ENCODE data around the gene LIPH.

Gene LIPH

DNA sequence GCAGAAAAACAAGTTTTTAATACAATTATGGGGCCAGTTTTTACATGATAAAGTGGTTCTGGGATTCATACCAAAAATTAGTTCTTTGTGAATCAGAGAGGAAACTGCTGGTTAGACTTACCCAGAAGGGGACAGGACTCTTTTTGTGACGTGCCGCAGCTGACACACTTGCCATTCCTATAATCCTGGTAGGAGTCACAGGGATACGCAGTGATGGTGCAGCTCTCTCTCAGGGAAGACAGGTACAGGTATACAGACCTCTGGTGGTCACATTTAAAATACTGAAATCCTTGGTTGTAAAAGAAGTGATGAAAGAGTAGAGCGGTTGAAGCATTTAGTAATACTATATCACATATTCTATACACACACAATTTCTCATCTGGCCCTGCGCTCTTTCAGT, 33.4 kb downstream of the LIPH start:
- Histone ChIP-seq H3K4me1 (no peaks in the 10 kb centered on the region), H3K4me3 (no peak overlapping the region), H3K36me3 (no peaks in the 10 kb centered on the region), H3K27me3 (peaks cover 0 to 6% of the 10 kb centered on the region in 2 donors), H3K9me3 (no peaks in the 10 kb centered on the region), H3K27ac (no peak overlapping the region)
- intact Hi-C loops (cut with DNase I; ENCODE audit: low total_unique reads), result no loop called here
- TF ChIP-seq, protein P1, sequence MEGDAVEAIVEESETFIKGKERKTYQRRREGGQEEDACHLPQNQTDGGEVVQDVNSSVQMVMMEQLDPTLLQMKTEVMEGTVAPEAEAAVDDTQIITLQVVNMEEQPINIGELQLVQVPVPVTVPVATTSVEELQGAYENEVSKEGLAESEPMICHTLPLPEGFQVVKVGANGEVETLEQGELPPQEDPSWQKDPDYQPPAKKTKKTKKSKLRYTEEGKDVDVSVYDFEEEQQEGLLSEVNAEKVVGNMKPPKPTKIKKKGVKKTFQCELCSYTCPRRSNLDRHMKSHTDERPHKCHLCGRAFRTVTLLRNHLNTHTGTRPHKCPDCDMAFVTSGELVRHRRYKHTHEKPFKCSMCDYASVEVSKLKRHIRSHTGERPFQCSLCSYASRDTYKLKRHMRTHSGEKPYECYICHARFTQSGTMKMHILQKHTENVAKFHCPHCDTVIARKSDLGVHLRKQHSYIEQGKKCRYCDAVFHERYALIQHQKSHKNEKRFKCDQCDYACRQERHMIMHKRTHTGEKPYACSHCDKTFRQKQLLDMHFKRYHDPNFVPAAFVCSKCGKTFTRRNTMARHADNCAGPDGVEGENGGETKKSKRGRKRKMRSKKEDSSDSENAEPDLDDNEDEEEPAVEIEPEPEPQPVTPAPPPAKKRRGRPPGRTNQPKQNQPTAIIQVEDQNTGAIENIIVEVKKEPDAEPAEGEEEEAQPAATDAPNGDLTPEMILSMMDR (IDR thresholded peaks at IDR 0.05), result no peak
- DNase-seq, result no peak

DNA sequence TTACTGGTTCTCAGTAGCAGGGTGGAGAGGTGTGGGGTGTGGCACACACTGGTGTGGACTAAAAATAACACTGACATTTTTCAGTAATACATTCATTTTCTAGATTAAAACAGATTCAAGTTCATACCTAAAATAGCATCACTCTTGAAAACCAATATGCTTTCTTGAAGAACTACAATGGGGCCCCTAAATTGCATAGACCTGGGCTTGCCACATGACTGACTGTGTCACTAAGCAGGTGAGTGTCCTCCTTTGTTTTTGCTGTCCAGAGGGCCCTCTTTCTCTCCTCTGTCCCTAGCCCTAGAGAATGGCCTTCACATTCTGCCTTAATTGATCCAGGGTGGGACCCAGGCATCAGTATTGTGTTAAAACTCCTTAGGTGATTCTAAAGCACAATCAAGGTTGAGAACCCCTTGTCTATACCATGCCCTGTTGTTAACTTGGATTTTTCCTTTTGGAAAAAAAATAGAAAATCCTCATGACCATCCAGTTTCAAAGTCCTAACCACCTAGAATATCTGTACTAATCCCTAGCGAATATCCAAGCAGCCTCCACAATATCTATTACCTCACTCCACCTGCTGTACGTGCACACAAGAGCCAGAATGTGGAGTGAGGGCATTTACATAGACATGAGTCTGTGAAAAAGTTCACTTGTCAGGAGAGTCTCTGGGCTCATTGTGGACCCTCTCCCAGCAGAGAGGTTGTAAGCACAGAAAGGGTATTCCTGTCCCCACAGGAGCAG, 34.8 kb downstream of the LIPH start:
- TF ChIP-seq, protein P1 (IDR thresholded peaks at IDR 0.05), result no peak
- Histone ChIP-seq H3K4me1 (no peaks in the 10 kb centered on the region), H3K27ac (no peak overlapping the region), H3K9me3 (no peaks in the 10 kb centered on the region), H3K27me3 (peaks cover 0 to 6% of the 10 kb centered on the region in 2 donors), H3K36me3 (no peaks in the 10 kb centered on the region), H3K4me3 (no peak overlapping the region)
- intact Hi-C loops (cut with DNase I; ENCODE audit: low total_unique reads), result no loop called here
- DNase-seq, result no peak

DNA sequence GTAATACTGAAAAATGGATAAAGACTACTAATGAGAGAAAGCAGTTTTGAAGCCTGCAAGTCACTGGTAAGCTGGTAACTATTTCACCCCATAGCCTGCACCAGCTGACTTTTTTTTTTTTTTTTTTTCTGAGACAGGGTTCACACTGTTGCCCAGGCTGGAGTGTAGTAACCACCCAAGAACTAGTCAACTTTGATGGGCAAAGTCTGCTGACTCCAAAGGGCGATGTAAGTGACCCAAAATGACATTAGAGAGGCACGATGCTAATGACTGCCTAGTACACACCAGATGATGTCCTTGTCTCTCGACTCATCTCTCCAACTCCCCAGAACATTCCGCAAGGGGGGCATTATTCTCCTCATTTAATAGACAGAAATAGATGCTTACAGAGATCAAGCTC, 40.7 kb downstream of the LIPH start:
- TF ChIP-seq, protein P1 (IDR thresholded peaks at IDR 0.05), result no peak
- Histone ChIP-seq H3K36me3 (peaks cover 0 to 5% (median 0%) of the 10 kb centered on the region in 3 donors), H3K27me3 (peaks cover 0 to 3% of the 10 kb centered on the region in 2 donors), H3K9me3 (no peaks in the 10 kb centered on the region), H3K27ac (no peak overlapping the region), H3K4me3 (no peak overlapping the region), H3K4me1 (no peaks in the 10 kb centered on the region)
- intact Hi-C loops (cut with DNase I; ENCODE audit: low total_unique reads), result no loop called here
- DNase-seq, result no peak

DNA sequence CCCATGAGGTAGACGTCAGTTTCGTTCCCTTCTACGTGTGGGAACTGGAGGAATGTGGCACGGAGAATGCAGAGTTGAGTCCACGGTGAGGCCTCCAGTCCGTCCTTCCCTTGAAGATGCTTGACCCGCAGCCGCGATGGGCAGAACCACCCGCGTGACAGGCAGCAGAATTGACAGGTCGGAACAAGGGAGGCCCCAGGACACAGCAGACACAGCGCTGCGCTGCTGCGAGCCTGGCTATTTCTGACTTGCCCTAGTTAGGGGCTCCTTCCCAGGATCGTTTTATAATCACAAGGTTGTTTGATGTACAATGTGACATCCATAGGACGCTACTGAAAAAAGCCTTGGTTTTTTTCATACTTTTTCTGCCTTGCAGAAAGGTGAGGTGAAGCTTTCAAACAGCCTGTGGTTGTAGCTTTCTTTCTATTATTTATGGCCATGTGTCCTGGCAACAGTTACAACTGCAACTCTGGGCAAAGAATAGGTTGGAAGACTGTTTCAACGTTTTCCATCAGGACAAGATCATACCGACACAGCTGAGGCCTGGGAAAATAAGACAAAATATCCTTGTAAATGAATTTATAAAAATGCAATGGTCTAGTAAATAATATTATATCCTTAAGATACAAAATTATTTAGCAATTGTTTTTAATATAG, 43.9 kb downstream of the LIPH start:
- H3K27ac ChIP-seq, result no peak overlapping the region

DNA sequence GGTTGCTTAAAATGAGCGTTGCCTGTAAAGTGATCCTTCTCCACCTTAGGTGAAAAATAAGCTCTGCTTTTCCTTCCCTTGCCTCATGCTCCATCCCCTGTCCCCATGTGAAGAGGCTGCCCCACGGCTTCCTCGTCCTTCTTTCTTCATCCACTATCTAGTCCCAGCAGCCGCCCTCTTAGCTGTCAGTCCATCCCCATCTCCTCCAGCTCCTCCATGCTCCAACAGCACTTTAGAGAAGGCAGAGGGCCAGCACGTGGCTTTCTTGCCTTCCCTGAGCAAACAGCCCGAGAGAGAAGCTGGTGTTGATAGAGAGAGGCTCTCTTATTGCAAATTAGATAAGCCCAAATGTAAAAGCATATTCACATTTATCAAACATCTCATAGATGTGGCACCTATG, 44.5 kb downstream of the LIPH start:
- TF ChIP-seq, protein P1 (IDR thresholded peaks at IDR 0.05), result no peak
- Histone ChIP-seq H3K4me1 (no peaks in the 10 kb centered on the region), H3K27ac (no peak overlapping the region), H3K36me3 (peaks cover 0 to 5% (median 0%) of the 10 kb centered on the region in 3 donors), H3K9me3 (no peaks in the 10 kb centered on the region), H3K27me3 (no peaks in the 10 kb centered on the region), H3K4me3 (no peak overlapping the region)
- no peak for DNase-seq
- intact Hi-C loops (cut with DNase I; ENCODE audit: low total_unique reads), result no loop called here

More for the DNA sequence above, 43.9 kb downstream of the LIPH start:
- peaks cover 0 to 5% (median 0%) of the 10 kb centered on the region in 3 donors for H3K36me3 ChIP-seq
- DNase-seq, result no peak
- no peaks in the 10 kb centered on the region for H3K4me1 ChIP-seq
- no peaks in the 10 kb centered on the region for H3K9me3 ChIP-seq
- TF ChIP-seq, protein P1 (IDR thresholded peaks at IDR 0.05), result no peak
- H3K4me3 ChIP-seq, result no peak overlapping the region
- H3K27me3 ChIP-seq, result no peaks in the 10 kb centered on the region
- intact Hi-C loops (cut with DNase I; ENCODE audit: low total_unique reads), result no loop called here
